H4 (cell line): ENCODE results near the gene UQCRH. TPM values are rescaled to one million over a fixed set of nuclear protein-coding genes. Genes with fewer than 3 reads are reported as not detected.

ENCODE experiments used
- total RNA-seq: library from RNA; depleted of rRNA; stranded (reverse); fragments of >200 nt; shearing (Covaris generic); gene quantifications from 2 replicates; pipeline ENCODE4 v1.2.3, GENCODE V29; 2014; rRNA removed

The UQCRH gene
- total RNA-seq, 1 experiment from 2014 or later, result 1,107 TPM

Other genes with a start within 250 kb of the UQCRH start
- 14.9 and 16.4 TPM in 2 replicates for gene PIK3R3, start 171.1 kb upstream of the UQCRH start, total RNA-seq
- 0.64 and 0.66 TPM in 2 replicates for gene TSPAN1, start 128.6 kb upstream of the UQCRH start, total RNA-seq
- gene P3R3URF, start 127.2 kb upstream of the UQCRH start, total RNA-seq, result not detected in 2 replicates
- 66.3 and 68.9 TPM in 2 replicates for gene POMGNT1, start 105.3 kb upstream of the UQCRH start, total RNA-seq
- 0.15 and 0.41 TPM in 2 replicates for gene LURAP1, start 100.4 kb upstream of the UQCRH start, total RNA-seq
- gene RAD54L, start 55.9 kb upstream of the UQCRH start, total RNA-seq, result 13.9 and 14.4 TPM in 2 replicates
- gene LRRC41, start 82 bp upstream of the UQCRH start, total RNA-seq, result 65.0 and 88.5 TPM in 2 replicates
- gene NSUN4, start 37.1 kb downstream of the UQCRH start, total RNA-seq, result 15.0 and 17.1 TPM in 2 replicates
- 0.64 and 2.0 TPM in 2 replicates for gene FAAH, start 90.6 kb downstream of the UQCRH start, total RNA-seq
- 0.37 TPM in 2 replicates for gene DMBX1, start 186.1 kb downstream of the UQCRH start, total RNA-seq
- not detected in 2 replicates for gene KNCN, start 247.9 kb downstream of the UQCRH start, total RNA-seq